ENCODE measurements around the gene INS. TPM values are rescaled to one million over a fixed set of nuclear protein-coding genes. Genes with fewer than 3 reads are reported as not detected.

INS gene
- total RNA-seq, 1 experiment from 2014 or later = not detected

DNA sequence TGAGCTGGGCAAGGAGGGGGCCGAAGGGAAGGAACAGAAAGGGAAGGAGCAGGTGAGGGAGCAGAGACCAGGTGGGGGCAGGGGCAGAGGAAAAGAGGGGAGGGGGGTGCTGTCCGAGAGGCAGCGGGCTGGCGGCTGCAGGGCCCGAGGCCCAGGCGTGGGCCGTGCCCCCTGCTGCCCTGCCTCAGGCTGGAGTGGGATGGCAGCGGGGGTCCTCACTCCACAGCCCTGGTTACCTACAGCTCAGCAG lies 24.1 kb downstream of the INS start:
- peak overlapping the region; percentile 62 for H3K4me2 ChIP-seq (ENCODE audit: insufficient read depth, insufficient read length, low read length)
- no peak overlapping the region for H2AK5ac ChIP-seq (ENCODE audit: insufficient read length, low read length)
- no peak overlapping the region for H2BK20ac ChIP-seq (ENCODE audit: low read depth, low read length, poor library complexity, severe bottlenecking)
- peaks cover 37% of the 10 kb centered on the region for H3K27me3 ChIP-seq (ENCODE audit: insufficient read depth, low read length)
- no peak overlapping the region for H3K14ac ChIP-seq (ENCODE audit: insufficient read depth, low read length)
- Mint-ChIP-seq H3K27ac (no peak overlapping the region), H3K4me3 (peak overlapping the region; percentile 46 to 77; a peak in 3 of 5 replicates), H3K36me3 (ENCODE audit: insufficient read depth in 1 of 3, low read depth in 3 of 3) (no peaks in the 10 kb centered on the region), H3K27me3 (ENCODE audit: low read depth) (peaks cover 90% of the 10 kb centered on the region), H3K4me1 (peaks cover 9 to 36% of the 10 kb centered on the region in 2 experiments), H3K9me3 (peaks cover 2 to 6% of the 10 kb centered on the region in 2 experiments; a peak in 2 of 5 replicates)
- H2BK5ac ChIP-seq (ENCODE audit: insufficient read length, low read length) = no peak overlapping the region
- no peak overlapping the region for H4K8ac ChIP-seq (replicated peaks; ENCODE audit: insufficient read length, low read depth, low read length)
- H3K4me1 ChIP-seq (ENCODE audit: insufficient read depth, low read length) = no peaks in the 10 kb centered on the region
- no peak overlapping the region for H4K91ac ChIP-seq (ENCODE audit: insufficient read length, low read depth, low read length)
- H3K56ac ChIP-seq (ENCODE audit: insufficient read length, low read depth, low read length) = no peak overlapping the region
- H4K5ac ChIP-seq (ENCODE audit: insufficient read length, low read depth, low read length) = no peak overlapping the region
- no peak overlapping the region for H3K23ac ChIP-seq (ENCODE audit: insufficient read length, low read depth, low read length)
- peak; percentile 57 for DNase-seq
- H2BK120ac ChIP-seq (ENCODE audit: low read depth, low read length, poor library complexity, severe bottlenecking) = no peak overlapping the region
- no peak overlapping the region for H3T11ph ChIP-seq (ENCODE audit: low read length)
- no peak overlapping the region for H3K27ac ChIP-seq (ENCODE audit: insufficient read length, low read depth, low read length)
- H2BK15ac ChIP-seq (ENCODE audit: low read depth, low read length) = no peak overlapping the region
- no peaks in the 10 kb centered on the region for H3K9me3 ChIP-seq (ENCODE audit: control insufficient read depth, low read depth, low read length)
- no peaks in the 10 kb centered on the region for H3K79me1 ChIP-seq (ENCODE audit: insufficient read depth, low read depth, low read length, poor library complexity, severe bottlenecking)
- H4K20me1 ChIP-seq (ENCODE audit: control insufficient read depth, insufficient read depth, insufficient read length) = no peaks in the 10 kb centered on the region
- H3K18ac ChIP-seq (ENCODE audit: insufficient read length, low read depth, low read length) = no peak overlapping the region
- H2AFZ ChIP-seq (ENCODE audit: low read length) = no peak overlapping the region
- no peak overlapping the region for H3K9ac ChIP-seq (ENCODE audit: extremely low read depth, insufficient read length, low read length)
- H3K4ac ChIP-seq (ENCODE audit: low read depth, low read length) = no peak overlapping the region
- H3K79me2 ChIP-seq (ENCODE audit: insufficient read depth, low read length) = no peaks in the 10 kb centered on the region
- WGBS (ENCODE audit: extremely low coverage, insufficient read length, low lambda C conversion rate) = no CpG with 5 or more reads among the region's 8 CpGs
- TF ChIP-seq, protein P1, sequence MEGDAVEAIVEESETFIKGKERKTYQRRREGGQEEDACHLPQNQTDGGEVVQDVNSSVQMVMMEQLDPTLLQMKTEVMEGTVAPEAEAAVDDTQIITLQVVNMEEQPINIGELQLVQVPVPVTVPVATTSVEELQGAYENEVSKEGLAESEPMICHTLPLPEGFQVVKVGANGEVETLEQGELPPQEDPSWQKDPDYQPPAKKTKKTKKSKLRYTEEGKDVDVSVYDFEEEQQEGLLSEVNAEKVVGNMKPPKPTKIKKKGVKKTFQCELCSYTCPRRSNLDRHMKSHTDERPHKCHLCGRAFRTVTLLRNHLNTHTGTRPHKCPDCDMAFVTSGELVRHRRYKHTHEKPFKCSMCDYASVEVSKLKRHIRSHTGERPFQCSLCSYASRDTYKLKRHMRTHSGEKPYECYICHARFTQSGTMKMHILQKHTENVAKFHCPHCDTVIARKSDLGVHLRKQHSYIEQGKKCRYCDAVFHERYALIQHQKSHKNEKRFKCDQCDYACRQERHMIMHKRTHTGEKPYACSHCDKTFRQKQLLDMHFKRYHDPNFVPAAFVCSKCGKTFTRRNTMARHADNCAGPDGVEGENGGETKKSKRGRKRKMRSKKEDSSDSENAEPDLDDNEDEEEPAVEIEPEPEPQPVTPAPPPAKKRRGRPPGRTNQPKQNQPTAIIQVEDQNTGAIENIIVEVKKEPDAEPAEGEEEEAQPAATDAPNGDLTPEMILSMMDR (conservative IDR thresholded peaks at IDR 0.05) = no peak
- H3K23me2 ChIP-seq (ENCODE audit: insufficient read length, low read depth, low read length, poor library complexity, severe bottlenecking) = peaks cover 14% of the 10 kb centered on the region
- no peak overlapping the region for H2BK12ac ChIP-seq (ENCODE audit: insufficient read length, low read depth, low read length)

Data from H9 (cell line).